ENCODE measurements around the gene NTM.
A peak's percentile ranks its signal among the peaks of the same experiment; 100 is the strongest.

Gene NTM

GRCh38 chr11:131671320-131671719 is 300.9 kb downstream of the NTM start (continued):
- no peak for TF ChIP-seq ZBTB6 (tag by site-specific recombination; IDR thresholded peaks at IDR 0.05)
- TF ChIP-seq ZBTB17 (tag by site-specific recombination; IDR thresholded peaks at IDR 0.05): no peak
- TF ChIP-seq IKZF3 (tag by site-specific recombination; IDR thresholded peaks at IDR 0.05): no peak
- TF ChIP-seq ZNF488 (tag by site-specific recombination; IDR thresholded peaks at IDR 0.05): no peak
- TF ChIP-seq ZSCAN23 (tag by site-specific recombination; IDR thresholded peaks at IDR 0.05): no peak
- TF ChIP-seq ZFHX2 (tag by site-specific recombination; conservative IDR thresholded peaks at IDR 0.05): no peak

GRCh38 chr11:131671734-131672133 is 301.3 kb downstream of the NTM start:
- Histone ChIP-seq H3K9me3 (ENCODE audit: control insufficient read depth, insufficient read depth, low read depth, low read length) (no peaks in the 10 kb centered on the region), H3K36me3 (ENCODE audit: control insufficient read depth in 2 of 2, insufficient read depth in 1 of 2, low read length in 2 of 2) (no peaks in the 10 kb centered on the region), H3K27ac (ENCODE audit: extremely low read depth, low read depth, low read length) (no peak overlapping the region), H3K4me1 (ENCODE audit: control insufficient read depth, insufficient read depth, low read length) (no peaks in the 10 kb centered on the region), H3K4me3 (ENCODE audit: low read depth, low read length) (no peak overlapping the region)
- ChIA-PET CTCF (interaction anchor here (0.7 to 1.4 kb wide), 5 partner anchors 17 to 607 kb away, joined by 3 to 5 read pairs (median 3); no protein-coding TSS in a partner anchor), POLR2A (no interaction called here)
- no peak for TF ChIP-seq ZSCAN16 (tag by site-specific recombination; IDR thresholded peaks at IDR 0.05)
- TF ChIP-seq ZFP37 (tag by site-specific recombination; IDR thresholded peaks at IDR 0.05): no peak
- no peak for TF ChIP-seq PRDM4 (tag by site-specific recombination; IDR thresholded peaks at IDR 0.05)
- no peak for TF ChIP-seq ZNF561 (tag by site-specific recombination; IDR thresholded peaks at IDR 0.05; ENCODE audit: borderline replicate concordance)
- TF ChIP-seq ZNF157 (tag by site-specific recombination; IDR thresholded peaks at IDR 0.05): no peak
- no peak for TF ChIP-seq ZNF132 (tag by site-specific recombination; IDR thresholded peaks at IDR 0.05; ENCODE audit: borderline replicate concordance)

GRCh38 chr11:131672191-131672590 is 301.8 kb downstream of the NTM start:
- ChIA-PET CTCF (interaction anchor here (0.7 to 1.4 kb wide), 4 partner anchors 92 to 607 kb away, joined by 3 to 5 read pairs (median 4); no protein-coding TSS in a partner anchor), POLR2A (no interaction called here)
- Histone ChIP-seq H3K27ac (ENCODE audit: extremely low read depth, low read depth, low read length) (no peak overlapping the region), H3K36me3 (ENCODE audit: control insufficient read depth in 2 of 2, insufficient read depth in 1 of 2, low read length in 2 of 2) (no peaks in the 10 kb centered on the region), H3K4me3 (ENCODE audit: low read depth, low read length) (no peak overlapping the region), H3K9me3 (ENCODE audit: control insufficient read depth, insufficient read depth, low read depth, low read length) (no peaks in the 10 kb centered on the region), H3K4me1 (ENCODE audit: control insufficient read depth, insufficient read depth, low read length) (no peaks in the 10 kb centered on the region)
- TF ChIP-seq ZNF510 (tag by site-specific recombination; IDR thresholded peaks at IDR 0.05; ENCODE audit: insufficient replicate concordance) (no peak), SETDB1 (IDR thresholded peaks at IDR 0.05; ENCODE audit: insufficient read length, low read length) (no peak), ZNF664 (tag by site-specific recombination; IDR thresholded peaks at IDR 0.05) (no peak)

- TF ChIP-seq ZFHX2 (tag by site-specific recombination; conservative IDR thresholded peaks at IDR 0.05) (peak; percentile 35), ZNF654 (tag by site-specific recombination; IDR thresholded peaks at IDR 0.05; ENCODE audit: low read depth) (peak; percentile 68), PRDM6 (tag by site-specific recombination; IDR thresholded peaks at IDR 0.05) (no peak), CTCF (tag by site-specific recombination; IDR thresholded peaks at IDR 0.05) (peak; percentile 64)
- no peak overlapping the region for H3K27ac ChIP-seq (ENCODE audit: extremely low read depth, low read depth, low read length)
- ChIA-PET CTCF (interaction anchor here (0.5 to 3.8 kb wide), 68 partner anchors 9 to 758 kb away, joined by 3 to 54 read pairs (median 4); partner anchors contain the start of genes NTM and SNX19), POLR2A (no interaction called here)
- H3K4me1 ChIP-seq (ENCODE audit: control insufficient read depth, insufficient read depth, low read length): no peaks in the 10 kb centered on the region
- H3K4me3 ChIP-seq (ENCODE audit: low read depth, low read length): no peak overlapping the region
- H3K36me3 ChIP-seq (ENCODE audit: control insufficient read depth in 2 of 2, insufficient read depth in 1 of 2, low read length in 2 of 2): no peaks in the 10 kb centered on the region
- no peaks in the 10 kb centered on the region for H3K9me3 ChIP-seq (ENCODE audit: control insufficient read depth, insufficient read depth, low read depth, low read length)
These were observed 303.8 kb downstream of the NTM start for GRCh38 chr11:131674051-131674755.

All from HEK293 (cell line).